Breast epithelium (tissue), 4 donors: ENCODE measurements around the gene SPINT2. TPM values are rescaled to one million over a fixed set of nuclear protein-coding genes. Genes with fewer than 3 reads are reported as not detected.

Source experiments
- DNase-seq, 2 donors: peaks; one replicate each; pipeline ENCODE4 v3.0.0-alpha.2; 2019; ENCODE audit warnings: low spot score in 2 of 2
- H3K27ac ChIP-seq, 2 donors: fragments of 200-600 bp; sonication (generic) in 1 of 2; one replicate each; pipeline ENCODE4 v1.5.1; 2016 to 2019; ENCODE audit warnings: mild to moderate bottlenecking in 1 of 2
- H3K27me3 ChIP-seq, 2 donors: fragments of 200-600 bp; sonication (generic) in 1 of 2; one replicate each; pipeline versions ENCODE4 v1.5.1 to v1.6.0; 2017 to 2019; ENCODE audit warnings: control low read depth in 1 of 2, mild to moderate bottlenecking in 1 of 2
- H3K36me3 ChIP-seq: fragments of 200-600 bp; one replicate; pipeline ENCODE4 v1.5.1; 2019
- H3K4me1 ChIP-seq, 2 donors: fragments of 200-600 bp; sonication (generic); one replicate each; pipeline ENCODE4 v1.5.1; 2016 to 2019; ENCODE audit warnings: control low read depth in 1 of 2
- H3K4me3 ChIP-seq, 3 donors: fragments of 200-600 bp; sonication (generic); 1 replicate in 2 of 3; 2 replicates in 1 of 3; pipeline ENCODE4 v1.5.1; 2016 to 2019; ENCODE audit warnings: mild to moderate bottlenecking in 3 of 3, moderate library complexity in 2 of 3
- H3K9me3 ChIP-seq, 2 donors: fragments of 200-600 bp; sonication (generic) in 1 of 2; one replicate each; pipeline ENCODE4 v1.5.1; 2016 to 2019; ENCODE audit warnings: control low read depth in 1 of 2
- CTCF ChIP-seq, 3 donors: fragments of 450-650 bp; IDR thresholded peaks; one replicate each; pipeline ENCODE4 v1.5.1; 2016 to 2017; ENCODE audit warnings: antibody characterized with exemption in 3 of 3, mild to moderate bottlenecking in 3 of 3, moderate library complexity in 3 of 3
- POLR2A ChIP-seq: fragments of 450-650 bp; IDR thresholded peaks from one replicate; pipeline ENCODE4 v1.6.1; 2016; ENCODE audit warnings: antibody characterized with exemption, mild to moderate bottlenecking, moderate library complexity
- POLR2AphosphoS5 ChIP-seq, 3 donors: sonication (generic); formaldehyde crosslinking; IDR thresholded peaks; one replicate each; pipeline ENCODE4 v1.6.1; 2017; ENCODE audit warnings: antibody characterized with exemption in 3 of 3
- intact Hi-C: fragments of 100-400 bp; cut with DNase I; formaldehyde crosslinking; loops from one replicate; pipeline ENCODE4 v1.15.1; 2023; ENCODE audit warnings: low total_unique reads
- total RNA-seq, 3 donors: library from RNA; depleted of rRNA; stranded (reverse); fragments of >200 nt; gene quantifications; one replicate each; pipeline ENCODE4 v1.1.0, GENCODE V29; 2016

The SPINT2 gene
- total RNA-seq, 3 donors from 2014 or later: 17.1 to 639 (median 492) TPM

DNA sequence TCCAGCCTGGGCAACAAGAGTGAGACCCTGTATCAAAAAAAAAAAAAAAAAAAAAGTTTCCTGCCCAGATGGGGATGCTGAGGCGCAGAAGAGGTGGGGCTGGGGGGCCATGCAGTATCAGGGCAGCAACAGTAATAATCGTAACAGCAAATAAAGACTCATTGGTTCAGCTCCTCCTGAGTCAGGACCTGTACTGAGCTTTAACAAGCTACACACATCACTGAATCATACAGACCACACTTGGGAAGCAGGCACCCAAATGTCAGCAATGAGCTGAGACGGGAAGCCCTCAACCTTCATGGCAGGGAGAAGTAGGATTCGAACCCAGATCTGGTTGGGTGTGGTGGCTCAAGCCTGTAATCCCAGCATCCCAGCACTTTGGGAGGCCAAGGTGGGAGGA is 29.8 kb upstream of the SPINT2 start:
- no peak for DNase-seq
- no peaks in the 10 kb centered on the region for H3K4me1 ChIP-seq
- intact Hi-C loops: loop anchor here (1.0 kb wide), 1 partner anchor 9 kb away; no protein-coding TSS in a partner anchor
- H3K36me3 ChIP-seq: no peaks in the 10 kb centered on the region
- TF ChIP-seq POLR2A (no peak), CTCF (IDR thresholded peaks at IDR 0.05) (no peak), POLR2AphosphoS5 (IDR thresholded peaks at IDR 0.05) (no peak)
- H3K27me3 ChIP-seq: peaks cover 0 to 25% of the 10 kb centered on the region in 2 donors
- H3K4me3 ChIP-seq: no peak overlapping the region
- no peaks in the 10 kb centered on the region for H3K9me3 ChIP-seq
- H3K27ac ChIP-seq: no peak overlapping the region

GRCh38 chr19:38239816-38240215 is 24.6 kb upstream of the SPINT2 start:
- no peak overlapping the region for H3K27ac ChIP-seq
- no peaks in the 10 kb centered on the region for H3K27me3 ChIP-seq
- DNase-seq: no peak
- no peaks in the 10 kb centered on the region for H3K4me1 ChIP-seq
- intact Hi-C loops: loop anchor here (10.0 kb wide), 1 partner anchor 95 kb away; the partner anchor contains the start of gene CATSPERG
- H3K9me3 ChIP-seq: no peaks in the 10 kb centered on the region
- H3K4me3 ChIP-seq: no peak overlapping the region
- TF ChIP-seq POLR2A: no peak
- no peaks in the 10 kb centered on the region for H3K36me3 ChIP-seq

DNA sequence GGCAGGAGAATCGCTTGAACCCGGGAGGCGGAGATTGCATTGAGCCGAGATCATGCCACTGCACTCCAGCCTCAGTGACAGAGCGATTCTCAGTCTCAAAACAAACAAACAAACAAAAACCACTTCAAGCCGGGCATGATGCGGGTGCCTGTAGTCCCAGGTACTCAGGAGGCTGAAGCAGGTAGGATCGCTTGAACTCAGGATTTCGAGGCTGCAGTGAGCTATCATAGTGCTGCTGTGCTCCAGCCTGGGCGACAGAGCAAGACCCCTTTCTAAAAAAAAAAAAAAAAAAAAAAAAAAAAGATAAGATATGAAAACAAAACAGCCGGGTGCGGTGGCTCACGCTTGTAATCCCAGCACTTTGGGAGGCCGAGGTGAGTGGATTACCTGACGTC is 21.1 kb upstream of the SPINT2 start:
- no peaks in the 10 kb centered on the region for H3K27me3 ChIP-seq
- intact Hi-C loops: loop anchor here (1.0 to 10.0 kb wide), 2 partner anchors 9 to 92 kb away; partner anchors contain the start of gene CATSPERG
- no peak overlapping the region for H3K27ac ChIP-seq
- H3K9me3 ChIP-seq: no peaks in the 10 kb centered on the region
- no peak for DNase-seq
- H3K4me1 ChIP-seq: no peaks in the 10 kb centered on the region
- no peaks in the 10 kb centered on the region for H3K36me3 ChIP-seq
- peak overlapping the region in 1 of 3 donors; percentile 29 for H3K4me3 ChIP-seq
- TF ChIP-seq POLR2A: no peak
- TF ChIP-seq CTCF (IDR thresholded peaks at IDR 0.05): no peak
- TF ChIP-seq POLR2AphosphoS5 (IDR thresholded peaks at IDR 0.05): no peak

- H3K4me3 ChIP-seq: no peak overlapping the region
- DNase-seq: peak in 1 of 2 donors; percentile 41
- H3K27ac ChIP-seq: peak overlapping the region; percentile 60 to 73
- H3K36me3 ChIP-seq: no peaks in the 10 kb centered on the region
- no peak for TF ChIP-seq CTCF (IDR thresholded peaks at IDR 0.05)
- no peak for TF ChIP-seq POLR2AphosphoS5 (IDR thresholded peaks at IDR 0.05)
- no peak for TF ChIP-seq POLR2A
- H3K4me1 ChIP-seq: no peaks in the 10 kb centered on the region
- H3K27me3 ChIP-seq: no peaks in the 10 kb centered on the region
- H3K9me3 ChIP-seq: no peaks in the 10 kb centered on the region
- intact Hi-C loops: loop anchor here (10.0 kb wide), 1 partner anchor 89 kb away; the partner anchor contains the start of gene CATSPERG
Observed at GRCh38 chr19:38245826-38246498, 18.4 kb upstream of the SPINT2 start.

DNA sequence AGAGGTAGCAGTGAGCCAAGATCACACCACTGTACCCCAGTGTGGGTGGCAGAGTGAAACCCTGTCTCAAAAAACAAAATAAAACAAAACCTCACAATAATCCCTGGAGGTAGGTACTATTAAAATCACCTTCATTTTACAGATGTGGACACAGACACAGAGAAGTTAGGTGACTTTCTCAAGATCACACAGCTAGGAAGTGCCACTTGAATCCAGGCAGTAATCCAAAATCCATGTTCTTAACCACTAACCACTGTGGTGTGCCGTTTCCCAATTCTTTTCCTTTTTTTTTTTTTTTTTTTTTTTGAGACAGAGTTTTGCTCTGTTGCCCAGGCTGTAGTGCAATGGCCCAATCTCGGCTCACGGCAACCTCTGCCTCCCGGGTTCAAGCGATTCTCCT is 17.2 kb upstream of the SPINT2 start:
- intact Hi-C loops: loop anchor here (10.0 kb wide), 1 partner anchor 88 kb away; the partner anchor contains the start of gene CATSPERG
- H3K27me3 ChIP-seq: no peaks in the 10 kb centered on the region
- no peaks in the 10 kb centered on the region for H3K9me3 ChIP-seq
- H3K27ac ChIP-seq: peak overlapping the region; percentile 60 to 73
- TF ChIP-seq POLR2AphosphoS5 (IDR thresholded peaks at IDR 0.05) (no peak), POLR2A (no peak), CTCF (IDR thresholded peaks at IDR 0.05) (no peak)
- no peak for DNase-seq
- no peak overlapping the region for H3K4me3 ChIP-seq
- no peaks in the 10 kb centered on the region for H3K36me3 ChIP-seq
- H3K4me1 ChIP-seq: no peaks in the 10 kb centered on the region
